Kidney (tissue), 14 donors: ENCODE data around the gene GPBAR1. TPM values are rescaled to one million over a fixed set of nuclear protein-coding genes. Genes with fewer than 3 reads are reported as not detected.

Experiments used
- DNase-seq, 5 donors: peaks; one replicate each; pipeline ENCODE4 v3.0.0-alpha.2; 2013 to 2020
- FAIRE-seq: peaks from 2 replicates; lab custom pipeline; 2012; peaks lifted over from hg19 to GRCh38; lab: Jason Lieb, UNC
- H3K27ac ChIP-seq, 2 donors: one replicate each; pipeline ENCODE4 v1.7.0; 2013; ENCODE audit warnings: low read depth in 2 of 2, low read length in 2 of 2, inconsistent platforms in 1 of 2
- H3K27me3 ChIP-seq: one replicate; pipeline ENCODE4 v1.7.1; 2013; ENCODE audit warnings: low read length, inconsistent platforms; ENCODE audit not compliant: control insufficient read depth, insufficient read depth
- H3K36me3 ChIP-seq, 3 donors: one replicate each; pipeline versions ENCODE4 v1.7.0 to v1.7.1; 2013; ENCODE audit warnings: low read length in 3 of 3, control low read depth in 1 of 3, inconsistent platforms in 1 of 3; ENCODE audit not compliant: insufficient read depth in 3 of 3, control insufficient read depth in 2 of 3
- H3K4me1 ChIP-seq, 3 donors: one replicate each; pipeline versions ENCODE4 v1.7.0 to v1.7.1; 2013; ENCODE audit warnings: low read length in 3 of 3, inconsistent platforms in 1 of 3, low read depth in 1 of 3; ENCODE audit not compliant: control insufficient read depth in 2 of 3, insufficient read depth in 2 of 3
- H3K4me3 ChIP-seq, 3 donors: one replicate each; pipeline versions ENCODE4 v1.7.0 to v1.8.1; 2013; ENCODE audit warnings: low read length in 3 of 3, control low read depth in 1 of 3, inconsistent platforms in 1 of 3
- H3K9ac ChIP-seq, 3 donors: one replicate each; pipeline versions ENCODE4 v1.7.0 to v1.7.1; 2013; ENCODE audit warnings: low read length in 3 of 3, control low read depth in 1 of 3, inconsistent platforms in 1 of 3
- H3K9me3 ChIP-seq, 3 donors: one replicate each; pipeline versions ENCODE4 v1.7.0 to v1.7.1; 2013; ENCODE audit warnings: low read length in 3 of 3, control low read depth in 1 of 3, inconsistent platforms in 1 of 3; ENCODE audit not compliant: control insufficient read depth in 2 of 3, insufficient read depth in 1 of 3
- intact Hi-C: fragments of 100-400 bp; cut with DNase I; formaldehyde crosslinking; loops from one replicate; pipeline ENCODE4 v1.11.1; 2022
- polyA plus RNA-seq: library from polyadenylated mRNA; stranded (reverse); fragments of 350-450 nt; fragmentation: Illumina TruSeq; extraction: RNeasy Lipid Tissue Mini Kit (QIAGEN cat#74804); gene quantifications from one replicate; pipeline ENCODE4 v1.2.3, GENCODE V29; 2014; ENCODE audit warnings: low read depth, low replicate concordance; ENCODE audit not compliant: insufficient read depth
- total RNA-seq: library from RNA; stranded (reverse); fragmentation: NEBNext Ultra II Directional; extraction: Animal tissue kit (Norgen Biotek cat#: 25700); gene quantifications from one replicate; pipeline ENCODE4 v1.2.1, GENCODE V29; 2021
- TF ChIP-seq, protein P1 (sequence below): IDR thresholded peaks from 3 replicates; pipeline ENCODE4 v1.5.1; 2012; ENCODE audit warnings: mild to moderate bottlenecking, moderate library complexity, borderline replicate concordance; ENCODE audit not compliant: insufficient read depth; ENCODE audit errors: extremely low read depth
- donor health status: control.
- donor health status: control.
- donor health status: control.
- donor health status: control.
- donor health status: control.
- donor health status: DM: yes; HTN: yes; CAD: no.
- donor health status: Normal renal cell carcinoma (clear cell type).

Gene GPBAR1
- total and polyA plus RNA-seq, 2 donors from 2014 or later = 3.2 to 6.0 TPM

DNA sequence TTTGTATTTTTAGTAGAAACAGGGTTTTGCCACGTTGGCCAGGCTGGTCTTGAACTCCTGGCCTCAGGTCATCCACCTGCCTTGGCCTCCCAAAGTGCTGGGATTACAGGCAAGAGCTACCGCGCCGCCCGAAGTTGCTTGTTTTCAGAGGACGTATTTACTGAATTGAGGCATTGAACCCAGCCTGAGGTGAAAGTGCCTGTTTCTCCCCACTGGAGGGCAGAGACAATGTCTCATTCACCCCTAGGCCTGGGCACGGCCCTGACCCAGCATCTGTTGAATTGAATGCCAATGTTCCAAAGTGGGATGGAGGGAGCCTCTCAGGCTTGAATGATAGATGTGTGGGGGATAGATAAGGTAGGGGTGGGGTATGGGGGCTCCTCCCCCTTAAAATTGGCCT, 36.0 kb downstream of the GPBAR1 start:
- no peaks in the 10 kb centered on the region for H3K27me3 ChIP-seq
- no peaks in the 10 kb centered on the region for H3K9me3 ChIP-seq
- H3K9ac ChIP-seq = no peak overlapping the region
- DNase-seq (no peak), FAIRE-seq (no peak)
- intact Hi-C loops = loop anchor here (10.0 kb wide), 1 partner anchor 98 kb away; the partner anchor contains the start of gene CTDSP1
- H3K27ac ChIP-seq = no peak overlapping the region
- H3K4me1 ChIP-seq = peaks cover 0 to 20% (median 13%) of the 10 kb centered on the region in 3 donors
- H3K36me3 ChIP-seq = no peaks in the 10 kb centered on the region
- TF ChIP-seq, protein P1, sequence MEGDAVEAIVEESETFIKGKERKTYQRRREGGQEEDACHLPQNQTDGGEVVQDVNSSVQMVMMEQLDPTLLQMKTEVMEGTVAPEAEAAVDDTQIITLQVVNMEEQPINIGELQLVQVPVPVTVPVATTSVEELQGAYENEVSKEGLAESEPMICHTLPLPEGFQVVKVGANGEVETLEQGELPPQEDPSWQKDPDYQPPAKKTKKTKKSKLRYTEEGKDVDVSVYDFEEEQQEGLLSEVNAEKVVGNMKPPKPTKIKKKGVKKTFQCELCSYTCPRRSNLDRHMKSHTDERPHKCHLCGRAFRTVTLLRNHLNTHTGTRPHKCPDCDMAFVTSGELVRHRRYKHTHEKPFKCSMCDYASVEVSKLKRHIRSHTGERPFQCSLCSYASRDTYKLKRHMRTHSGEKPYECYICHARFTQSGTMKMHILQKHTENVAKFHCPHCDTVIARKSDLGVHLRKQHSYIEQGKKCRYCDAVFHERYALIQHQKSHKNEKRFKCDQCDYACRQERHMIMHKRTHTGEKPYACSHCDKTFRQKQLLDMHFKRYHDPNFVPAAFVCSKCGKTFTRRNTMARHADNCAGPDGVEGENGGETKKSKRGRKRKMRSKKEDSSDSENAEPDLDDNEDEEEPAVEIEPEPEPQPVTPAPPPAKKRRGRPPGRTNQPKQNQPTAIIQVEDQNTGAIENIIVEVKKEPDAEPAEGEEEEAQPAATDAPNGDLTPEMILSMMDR = no peak
- H3K4me3 ChIP-seq = no peak overlapping the region

DNA sequence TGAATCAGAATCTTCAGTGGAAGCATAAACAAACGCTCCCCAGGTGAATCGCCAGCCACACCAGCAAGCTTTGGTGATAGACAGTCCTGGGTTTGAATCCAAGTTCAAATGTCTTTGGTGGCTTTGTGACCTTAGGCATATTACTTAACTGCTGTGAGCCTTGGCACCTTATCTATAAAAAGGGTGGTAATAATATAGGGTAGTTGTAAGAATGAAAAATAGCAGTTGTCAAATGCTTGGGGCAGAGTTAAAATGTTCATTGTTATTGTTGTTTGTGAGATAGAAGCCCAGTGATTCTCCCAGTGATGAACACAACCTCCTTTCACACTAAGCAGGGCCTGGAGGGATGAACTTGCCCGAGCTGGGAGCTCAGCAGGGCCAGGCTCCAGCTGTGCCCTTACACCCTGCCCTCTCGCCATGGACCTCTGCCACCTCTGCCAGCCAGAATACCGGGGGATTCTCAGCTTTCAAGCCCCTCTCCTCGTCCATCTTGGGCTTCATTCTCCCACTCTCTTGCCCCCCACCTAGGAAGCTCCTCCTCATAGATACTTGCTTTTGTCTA, 37.6 kb downstream of the GPBAR1 start:
- intact Hi-C loops = loop anchor here (10.0 kb wide), 1 partner anchor 96 kb away; the partner anchor contains the start of gene CTDSP1
- H3K36me3 ChIP-seq = no peaks in the 10 kb centered on the region
- H3K9ac ChIP-seq = peak overlapping the region in 1 of 3 donors; percentile 26

DNA sequence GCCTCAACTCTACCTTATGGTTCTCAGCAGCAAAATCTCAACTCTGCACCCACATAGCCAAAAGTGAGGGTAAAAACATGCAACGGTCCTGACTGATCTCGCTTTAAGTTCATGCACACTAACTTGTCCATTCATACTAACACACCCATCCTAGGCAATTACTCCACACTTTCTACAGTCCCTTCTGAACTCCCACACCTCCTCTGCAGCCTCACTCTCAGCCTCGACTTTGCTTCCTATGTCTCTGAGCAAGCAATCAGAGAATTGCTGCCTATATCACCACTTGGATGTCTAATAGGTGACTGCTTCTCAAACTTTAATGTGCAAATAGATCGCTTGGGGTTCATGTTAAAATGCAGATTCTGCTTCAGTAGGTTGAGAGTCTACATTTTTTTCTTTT, 39.3 kb downstream of the GPBAR1 start:
- intact Hi-C loops = loop anchor here (10.0 kb wide), 1 partner anchor 55 kb away; the partner anchor contains the start of gene CATIP
- no peak overlapping the region for H3K4me3 ChIP-seq
- H3K9ac ChIP-seq = no peak overlapping the region
- H3K9me3 ChIP-seq = no peaks in the 10 kb centered on the region
- DNase-seq (no peak), FAIRE-seq (no peak)
- H3K27ac ChIP-seq = no peak overlapping the region
- no peaks in the 10 kb centered on the region for H3K36me3 ChIP-seq
- TF ChIP-seq, protein P1 = no peak
- H3K27me3 ChIP-seq = no peaks in the 10 kb centered on the region
- peaks cover 0 to 6% (median 3%) of the 10 kb centered on the region in 3 donors for H3K4me1 ChIP-seq

More for the DNA sequence above, 37.6 kb downstream of the GPBAR1 start:
- TF ChIP-seq, protein P1 = no peak
- no peak overlapping the region for H3K4me3 ChIP-seq
- FAIRE-seq = no peak
- H3K27me3 ChIP-seq = no peaks in the 10 kb centered on the region
- peaks cover 0 to 12% (median 10%) of the 10 kb centered on the region in 3 donors for H3K4me1 ChIP-seq
- H3K9me3 ChIP-seq = no peaks in the 10 kb centered on the region
- peak overlapping the region; percentile 44 to 79 for H3K27ac ChIP-seq
- DNase-seq = peak in 1 of 5 donors; percentile 58
